H9 (cell line): Measurements from ENCODE around the gene YPEL5. TPM values are rescaled to one million over a fixed set of nuclear protein-coding genes. Genes with fewer than 3 reads are reported as not detected.

Experiments used
- DNase-seq: peaks from one replicate; pipeline ENCODE4 v3.0.0-alpha.2; 2017
- H2AFZ ChIP-seq: one replicate; pipeline ENCODE4 v1.6.1; 2013; ENCODE audit warnings: mild to moderate bottlenecking, low read length, control low read depth, moderate library complexity
- H2AK5ac ChIP-seq: 2 replicates; pipeline ENCODE4 v1.6.1; 2013; ENCODE audit warnings: low read length, control low read depth, mixed read lengths; ENCODE audit not compliant: insufficient read length
- H2BK120ac ChIP-seq: one replicate; pipeline ENCODE4 v1.6.1; 2013; ENCODE audit warnings: low read depth, mild to moderate bottlenecking, low read length, control low read depth, inconsistent platforms; ENCODE audit not compliant: poor library complexity, severe bottlenecking
- H2BK12ac ChIP-seq: 2 replicates; pipeline ENCODE4 v1.6.1; 2013; ENCODE audit warnings: low read length, control low read depth, mixed read lengths, low read depth; ENCODE audit not compliant: insufficient read length
- H2BK15ac ChIP-seq: 2 replicates; pipeline ENCODE4 v1.6.1; 2013; ENCODE audit warnings: low read depth, low read length, control low read depth
- H2BK20ac ChIP-seq: one replicate; pipeline ENCODE4 v1.6.1; 2013; ENCODE audit warnings: low read depth, mild to moderate bottlenecking, low read length, control low read depth, inconsistent platforms; ENCODE audit not compliant: poor library complexity, severe bottlenecking
- H2BK5ac ChIP-seq: 2 replicates; pipeline ENCODE4 v1.6.1; 2013; ENCODE audit warnings: low read length, control low read depth, mixed read lengths; ENCODE audit not compliant: insufficient read length
- H3K14ac ChIP-seq: 2 replicates; pipeline ENCODE4 v1.6.1; 2013; ENCODE audit warnings: low read length, control low read depth; ENCODE audit not compliant: insufficient read depth
- H3K18ac ChIP-seq: 2 replicates; pipeline ENCODE4 v1.6.1; 2013; ENCODE audit warnings: low read depth, mild to moderate bottlenecking, mixed read lengths, low read length, control low read depth; ENCODE audit not compliant: insufficient read length
- H3K23ac ChIP-seq: 2 replicates; pipeline ENCODE4 v1.6.1; 2013; ENCODE audit warnings: low read length, control low read depth, mixed read lengths, low read depth; ENCODE audit not compliant: insufficient read length
- H3K23me2 ChIP-seq: 2 replicates; pipeline ENCODE4 v1.6.1; 2013; ENCODE audit warnings: low read depth, mild to moderate bottlenecking, mixed read lengths, low read length, control low read depth; ENCODE audit not compliant: insufficient read length, poor library complexity, severe bottlenecking
- H3K27ac ChIP-seq: 2 replicates; pipeline ENCODE4 v1.5.1; 2013; ENCODE audit warnings: low read length, control low read depth, mixed read lengths, low read depth; ENCODE audit not compliant: insufficient read length
- H3K27me3 ChIP-seq: 2 replicates; pipeline ENCODE4 v1.6.1; 2013; ENCODE audit warnings: low read length, control low read depth, inconsistent platforms; ENCODE audit not compliant: insufficient read depth
- H3K4ac ChIP-seq: 2 replicates; pipeline ENCODE4 v1.6.1; 2013; ENCODE audit warnings: low read depth, mild to moderate bottlenecking, control low read depth, inconsistent platforms, low read length, moderate library complexity
- H3K4me1 ChIP-seq: 2 replicates; pipeline ENCODE4 v1.6.1; 2013; ENCODE audit warnings: low read length, control low read depth, inconsistent platforms; ENCODE audit not compliant: insufficient read depth
- H3K4me2 ChIP-seq: 2 replicates; pipeline ENCODE4 v1.6.1; 2013; ENCODE audit warnings: low read length, control low read depth, mixed read lengths; ENCODE audit not compliant: insufficient read length, insufficient read depth
- H3K56ac ChIP-seq: 2 replicates; pipeline ENCODE4 v1.6.1; 2013; ENCODE audit warnings: low read depth, mild to moderate bottlenecking, mixed read lengths, low read length, control low read depth; ENCODE audit not compliant: insufficient read length
- H3K79me1 ChIP-seq: 2 replicates; pipeline ENCODE4 v1.6.1; 2013; ENCODE audit warnings: low read depth, mild to moderate bottlenecking, moderate library complexity, low read length, control low read depth, inconsistent platforms; ENCODE audit not compliant: insufficient read depth, poor library complexity, severe bottlenecking
- H3K79me2 ChIP-seq: 2 replicates; pipeline ENCODE4 v1.6.1; 2013; ENCODE audit warnings: low read length, control low read depth, inconsistent platforms; ENCODE audit not compliant: insufficient read depth
- H3K9ac ChIP-seq: 2 replicates; pipeline ENCODE4 v1.6.1; 2013; ENCODE audit warnings: low read length, control low read depth, mixed read lengths; ENCODE audit not compliant: insufficient read length; ENCODE audit errors: extremely low read depth
- H3K9me3 ChIP-seq: one replicate; pipeline ENCODE4 v1.6.1; 2013; ENCODE audit warnings: low read depth, low read length, inconsistent platforms; ENCODE audit not compliant: control insufficient read depth
- H3T11ph ChIP-seq: one replicate; pipeline ENCODE4 v1.6.1; 2013; ENCODE audit warnings: mild to moderate bottlenecking, low read length, control low read depth, inconsistent platforms
- H4K20me1 ChIP-seq: one replicate; pipeline ENCODE4 v1.6.1; 2013; ENCODE audit not compliant: control insufficient read depth, insufficient read length, insufficient read depth
- H4K5ac ChIP-seq: 2 replicates; pipeline ENCODE4 v1.6.1; 2013; ENCODE audit warnings: low read depth, mild to moderate bottlenecking, mixed read lengths, low read length, control low read depth; ENCODE audit not compliant: insufficient read length
- H4K8ac ChIP-seq: replicated peaks from 2 replicates; pipeline ENCODE4 v1.6.1; 2013; ENCODE audit warnings: low read length, control low read depth, mixed read lengths, low read depth; ENCODE audit not compliant: insufficient read length
- H4K91ac ChIP-seq: 2 replicates; pipeline ENCODE4 v1.6.1; 2013; ENCODE audit warnings: low read depth, mild to moderate bottlenecking, moderate library complexity, mixed read lengths, low read length, control low read depth; ENCODE audit not compliant: insufficient read length
- H3K27ac Mint-ChIP-seq, 3 experiments: 2 replicates in 2 of 3; 3 replicates in 1 of 3; pipeline ENCODE4 v1.8.0; 2020 to 2021; ENCODE audit warnings: mixed read lengths in 3 of 3, mild to moderate bottlenecking in 1 of 3, moderate library complexity in 1 of 3
- H3K27me3 Mint-ChIP-seq: 2 replicates; pipeline ENCODE4 v1.8.0; 2021; ENCODE audit warnings: low read depth, mild to moderate bottlenecking, moderate library complexity, mixed read lengths
- H3K36me3 Mint-ChIP-seq, 3 experiments: 2 replicates in 2 of 3; 3 replicates in 1 of 3; pipeline ENCODE4 v1.8.0; 2020 to 2021; ENCODE audit warnings: low read depth in 3 of 3, mixed read lengths in 3 of 3; ENCODE audit not compliant: insufficient read depth in 1 of 3
- H3K4me1 Mint-ChIP-seq, 2 experiments: 2 replicates each; pipeline ENCODE4 v1.8.0; 2020; ENCODE audit warnings: mixed read lengths in 2 of 2
- H3K4me3 Mint-ChIP-seq, 2 experiments: 2 replicates in 1 of 2; 3 replicates in 1 of 2; pipeline ENCODE4 v1.8.0; 2020 to 2021; ENCODE audit warnings: mild to moderate bottlenecking in 2 of 2, mixed read lengths in 2 of 2, moderate library complexity in 1 of 2
- H3K9me3 Mint-ChIP-seq, 2 experiments: 2 replicates in 1 of 2; 3 replicates in 1 of 2; pipeline ENCODE4 v1.8.0; 2020; ENCODE audit warnings: mild to moderate bottlenecking in 2 of 2, mixed read lengths in 2 of 2, moderate library complexity in 1 of 2
- total RNA-seq: library from RNA; stranded (reverse); gene quantifications from 2 replicates; pipeline ENCODE4 v1.2.1, GENCODE V29; 2021
- TF ChIP-seq, protein P1 (sequence below): fragments of 200-600 bp; sonication (generic); conservative IDR thresholded peaks from 3 replicates; pipeline ENCODE4 v1.8.0; 2021; ENCODE audit warnings: antibody characterized with exemption, mild to moderate bottlenecking

Gene YPEL5
- total RNA-seq, 1 experiment from 2014 or later, result 28.5 TPM

DNA sequence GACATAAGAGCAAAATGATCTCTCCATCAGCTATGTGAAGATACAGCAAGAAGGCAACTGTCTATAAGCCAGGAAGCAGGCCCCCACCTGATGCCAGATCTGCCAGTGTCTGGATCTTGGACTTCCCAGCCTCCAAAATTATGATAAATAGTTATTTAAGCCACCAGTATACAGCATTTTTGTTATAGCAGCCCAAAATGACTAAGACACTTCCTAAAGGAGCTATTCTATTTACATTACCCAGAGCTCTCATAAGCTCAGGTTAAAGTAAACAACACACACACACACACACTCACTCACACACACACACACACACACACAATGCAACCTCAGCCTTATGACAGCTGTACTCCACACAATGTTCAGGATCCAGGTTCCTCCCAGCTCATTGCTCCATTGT is 5.7 kb upstream of the YPEL5 start:
- Mint-ChIP-seq H3K27ac (no peak overlapping the region), H3K36me3 (no peaks in the 10 kb centered on the region), H3K4me1 (peaks cover 6% of the 10 kb centered on the region in 2 experiments; a peak in 3 of 4 replicates), H3K4me3 (no peak overlapping the region), H3K27me3 (peaks cover 8% of the 10 kb centered on the region), H3K9me3 (no peaks in the 10 kb centered on the region)
- H4K20me1 ChIP-seq, result no peaks in the 10 kb centered on the region
- H2AFZ ChIP-seq, result no peak overlapping the region
- H4K5ac ChIP-seq, result no peak overlapping the region
- no peak overlapping the region for H2BK120ac ChIP-seq
- no peak overlapping the region for H3K14ac ChIP-seq
- no peaks in the 10 kb centered on the region for H3K79me2 ChIP-seq
- H2BK15ac ChIP-seq, result no peak overlapping the region
- H3K27ac ChIP-seq, result no peak overlapping the region
- no peak overlapping the region for H4K8ac ChIP-seq
- no peak overlapping the region for H4K91ac ChIP-seq
- no peaks in the 10 kb centered on the region for H3K79me1 ChIP-seq
- H3K18ac ChIP-seq, result no peak overlapping the region
- no peaks in the 10 kb centered on the region; the same call in 1 of the 2 replicates for H3K4me1 ChIP-seq
- no peak overlapping the region for H3K4ac ChIP-seq
- H3K4me2 ChIP-seq, result no peak overlapping the region
- no peak for DNase-seq
- H3K9ac ChIP-seq, result no peak overlapping the region
- H3K27me3 ChIP-seq, result no peaks in the 10 kb centered on the region
- H2AK5ac ChIP-seq, result no peak overlapping the region
- H3K56ac ChIP-seq, result no peak overlapping the region
- no peaks in the 10 kb centered on the region for H3K9me3 ChIP-seq
- H3K23me2 ChIP-seq, result peaks cover 4% of the 10 kb centered on the region
- TF ChIP-seq, protein P1, sequence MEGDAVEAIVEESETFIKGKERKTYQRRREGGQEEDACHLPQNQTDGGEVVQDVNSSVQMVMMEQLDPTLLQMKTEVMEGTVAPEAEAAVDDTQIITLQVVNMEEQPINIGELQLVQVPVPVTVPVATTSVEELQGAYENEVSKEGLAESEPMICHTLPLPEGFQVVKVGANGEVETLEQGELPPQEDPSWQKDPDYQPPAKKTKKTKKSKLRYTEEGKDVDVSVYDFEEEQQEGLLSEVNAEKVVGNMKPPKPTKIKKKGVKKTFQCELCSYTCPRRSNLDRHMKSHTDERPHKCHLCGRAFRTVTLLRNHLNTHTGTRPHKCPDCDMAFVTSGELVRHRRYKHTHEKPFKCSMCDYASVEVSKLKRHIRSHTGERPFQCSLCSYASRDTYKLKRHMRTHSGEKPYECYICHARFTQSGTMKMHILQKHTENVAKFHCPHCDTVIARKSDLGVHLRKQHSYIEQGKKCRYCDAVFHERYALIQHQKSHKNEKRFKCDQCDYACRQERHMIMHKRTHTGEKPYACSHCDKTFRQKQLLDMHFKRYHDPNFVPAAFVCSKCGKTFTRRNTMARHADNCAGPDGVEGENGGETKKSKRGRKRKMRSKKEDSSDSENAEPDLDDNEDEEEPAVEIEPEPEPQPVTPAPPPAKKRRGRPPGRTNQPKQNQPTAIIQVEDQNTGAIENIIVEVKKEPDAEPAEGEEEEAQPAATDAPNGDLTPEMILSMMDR, result no peak
- H2BK12ac ChIP-seq, result no peak overlapping the region
- H3T11ph ChIP-seq, result no peak overlapping the region
- H3K23ac ChIP-seq, result no peak overlapping the region
- no peak overlapping the region for H2BK5ac ChIP-seq
- no peak overlapping the region for H2BK20ac ChIP-seq
